GM18502 (cell line): ENCODE data around the gene SV2B.

Experiments
- ATAC-seq: cut with Tn5 transposase; IDR thresholded peaks from one replicate; pipeline ENCODE4 v1.9.1; 2021; ENCODE audit warnings: mild to moderate bottlenecking; ENCODE audit not compliant: unreplicated experiment, poor library complexity

SV2B gene

DNA sequence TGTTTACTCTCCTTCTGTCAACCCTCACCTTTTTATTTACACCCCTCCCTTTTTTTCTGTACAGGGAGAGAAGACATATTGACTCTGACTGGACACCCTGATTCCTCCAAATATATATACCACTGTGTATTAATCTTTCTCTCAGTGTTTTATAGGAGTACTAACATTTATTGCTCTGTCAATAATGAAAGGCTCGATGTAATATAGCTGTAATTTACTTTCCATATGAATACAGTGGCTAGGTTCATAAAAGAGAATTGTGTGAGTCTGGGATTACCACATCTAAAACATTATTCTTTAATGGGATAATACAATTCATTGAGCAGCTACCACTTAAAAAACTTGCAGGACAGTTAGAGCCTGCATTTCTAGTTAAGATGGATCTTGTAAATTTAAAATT lies 194.3 kb downstream of the SV2B start:
- ATAC-seq: no peak

DNA sequence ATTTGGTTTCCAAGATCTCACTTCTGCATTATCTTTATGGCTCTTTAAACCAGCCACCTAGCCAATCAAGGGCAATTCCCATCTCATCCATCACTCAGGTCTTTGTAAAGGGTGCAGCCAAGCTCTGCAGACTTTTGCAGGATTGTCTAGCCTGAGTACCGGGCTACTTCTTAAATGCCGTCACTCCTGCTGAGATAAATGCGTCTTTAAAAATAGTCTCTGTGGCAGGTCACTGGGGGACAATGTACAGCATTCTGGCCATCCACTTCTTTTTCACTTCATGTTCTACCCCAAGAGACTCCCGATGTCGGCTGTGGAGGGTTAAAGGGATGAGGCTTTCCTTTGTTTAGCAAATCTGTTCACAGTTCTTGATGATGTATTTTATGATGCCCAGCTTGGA lies 194.7 kb downstream of the SV2B start:
- no peak for ATAC-seq

DNA sequence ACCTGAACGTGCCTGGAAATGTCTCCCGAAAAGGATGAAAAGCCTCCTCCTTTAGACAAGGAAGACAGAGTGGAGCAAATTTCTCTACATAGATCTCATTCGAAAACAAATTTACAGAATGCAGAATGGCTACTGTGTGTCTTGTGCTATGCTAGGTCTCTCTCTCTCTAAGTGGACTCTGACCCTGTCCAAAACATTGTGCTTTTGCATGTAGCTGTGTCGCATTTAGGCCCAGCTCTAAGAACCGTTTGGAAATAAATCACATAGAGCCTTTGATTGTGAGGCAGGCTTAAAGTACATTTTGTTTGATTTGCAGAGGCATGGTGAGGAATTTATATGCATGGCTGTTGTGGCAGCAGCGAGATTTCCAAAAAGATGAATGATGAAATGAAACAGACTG lies 198.0 kb downstream of the SV2B start:
- ATAC-seq: no peak

DNA sequence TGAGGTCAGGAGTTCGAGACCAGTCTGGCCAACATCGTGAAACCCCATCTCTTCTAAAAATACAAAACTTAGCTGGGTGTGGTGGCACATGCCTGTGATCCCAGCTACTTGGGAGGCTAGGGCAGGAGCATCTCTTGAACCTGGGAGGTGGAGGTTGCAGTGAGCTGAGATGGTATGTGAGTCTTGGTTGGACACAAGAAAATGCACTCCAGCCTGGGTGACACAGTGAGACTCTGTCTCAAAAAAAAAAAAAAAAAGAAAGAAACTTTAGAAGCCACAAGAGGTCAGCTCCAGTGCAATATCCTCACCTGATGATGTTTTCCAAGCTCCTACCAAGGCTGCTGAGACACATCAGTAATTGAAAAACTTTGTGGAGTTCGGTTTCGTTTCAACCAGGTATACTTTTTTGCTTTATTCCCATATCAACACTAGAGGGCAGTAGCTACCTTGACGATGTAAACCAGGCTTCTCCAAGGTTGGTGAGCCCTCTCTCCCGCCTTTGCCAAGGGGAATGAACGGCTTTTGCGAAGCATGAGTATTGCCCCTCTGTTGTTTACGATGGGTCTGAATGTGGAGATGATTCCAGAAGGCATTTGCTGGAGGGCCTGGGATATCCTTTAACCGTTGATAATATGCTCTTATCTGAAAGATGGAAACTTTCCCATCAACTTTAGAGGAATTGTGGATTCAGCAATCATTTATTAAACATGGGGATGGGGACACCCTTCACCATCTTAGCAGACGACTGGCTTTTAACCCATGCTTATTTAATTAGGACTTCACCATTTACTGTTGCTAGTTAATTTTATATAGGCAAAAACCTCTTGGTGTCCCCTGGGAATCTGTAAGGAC lies 202.8 kb downstream of the SV2B start:
- ATAC-seq: peak; percentile 69

DNA sequence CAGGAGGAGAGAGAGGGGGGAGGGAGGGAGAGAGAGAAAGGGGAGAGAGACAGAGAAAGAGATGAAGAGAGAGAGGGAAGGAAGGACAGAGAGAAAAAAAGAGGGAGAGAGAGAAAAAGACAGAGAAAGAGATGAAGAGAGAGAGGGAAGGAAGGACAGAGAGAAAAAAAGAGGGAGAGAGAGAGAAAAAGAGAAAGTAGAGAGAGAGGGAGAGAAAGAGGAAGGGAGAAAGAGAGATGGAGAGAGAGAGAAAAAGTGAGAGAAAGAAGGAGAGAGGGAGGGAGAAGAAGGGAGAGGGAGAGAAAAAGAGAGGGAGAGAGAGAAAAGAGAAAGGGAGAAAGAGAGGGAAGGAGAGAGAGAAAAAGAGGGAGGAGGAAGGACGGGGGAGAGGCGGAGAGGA lies 204.2 kb downstream of the SV2B start:
- no peak for ATAC-seq

DNA sequence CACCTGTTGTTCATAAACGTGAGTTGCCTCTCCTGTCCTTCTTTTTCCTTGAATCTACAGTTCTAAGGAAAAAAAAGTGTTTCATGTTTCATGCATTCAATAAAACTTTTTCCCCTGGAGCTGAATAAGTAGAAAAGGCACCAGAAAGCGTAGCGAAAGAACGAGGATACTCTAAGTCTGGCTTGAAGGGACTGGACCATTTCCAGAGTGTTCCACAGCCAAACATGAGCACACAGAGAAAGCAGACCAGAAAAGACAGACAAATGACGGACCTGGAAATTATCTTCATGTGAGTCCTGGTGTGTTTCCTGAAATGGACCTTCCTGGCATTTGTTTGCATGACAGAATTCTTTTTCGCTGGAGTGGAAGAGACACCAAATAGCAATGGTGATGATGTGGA lies 204.7 kb downstream of the SV2B start:
- no peak for ATAC-seq

DNA sequence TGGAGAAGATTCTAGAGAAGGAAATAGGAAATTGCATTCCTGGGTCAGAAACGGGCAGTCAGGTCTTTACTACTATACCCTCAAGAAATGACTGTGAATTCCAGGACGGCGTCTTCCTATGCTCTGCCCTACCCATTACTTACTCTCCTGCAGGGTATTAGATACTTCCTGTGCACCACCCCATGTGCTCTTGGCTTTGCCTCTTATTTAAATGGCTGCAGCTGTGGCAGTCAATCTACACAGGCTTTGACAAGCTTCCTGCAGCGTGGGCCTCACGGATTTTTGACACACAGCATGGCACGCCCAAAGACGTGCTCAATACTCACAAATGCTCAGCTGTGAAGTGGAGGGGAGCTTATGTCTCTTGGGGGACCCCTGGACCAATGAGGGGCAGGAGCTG lies 206.1 kb downstream of the SV2B start:
- ATAC-seq: no peak

DNA sequence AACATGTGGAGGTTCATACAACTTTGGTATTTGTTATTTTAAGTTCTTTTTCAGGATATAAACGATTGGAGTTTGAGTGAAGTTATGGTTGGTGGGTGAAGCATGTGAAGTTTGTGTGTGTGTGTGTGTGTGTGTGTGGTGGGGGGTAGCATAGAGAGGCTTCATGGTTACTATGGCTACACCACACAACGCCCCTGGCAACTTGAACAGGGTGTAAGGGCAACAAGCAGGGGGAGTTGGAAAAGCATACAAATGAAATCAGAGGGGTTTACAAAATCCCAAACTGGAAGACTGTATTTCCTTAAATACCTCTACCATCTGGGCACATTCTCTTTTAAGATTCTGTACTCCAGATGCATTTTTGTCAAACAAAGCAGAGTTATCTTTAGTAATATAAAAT lies 207.5 kb downstream of the SV2B start:
- no peak for ATAC-seq

DNA sequence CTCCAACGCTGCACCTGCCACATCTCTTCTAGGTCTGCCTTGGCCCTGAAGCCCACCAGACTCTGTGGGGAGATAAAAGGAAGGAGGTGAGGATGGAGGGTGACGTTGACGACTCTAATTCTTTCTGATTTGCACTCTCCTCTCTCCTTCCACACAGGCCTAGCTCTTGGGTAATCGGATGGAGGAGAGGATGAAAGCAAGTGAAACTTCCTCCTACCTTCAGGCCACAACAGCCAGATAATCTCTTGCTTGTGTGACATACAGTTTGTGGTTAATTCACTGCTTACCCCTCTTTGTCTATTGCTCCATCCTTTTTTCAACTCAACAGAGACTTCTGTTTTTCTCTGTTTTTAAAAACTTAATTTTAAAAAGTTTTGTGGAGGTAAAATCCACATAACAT lies 208.1 kb downstream of the SV2B start:
- no peak for ATAC-seq

DNA sequence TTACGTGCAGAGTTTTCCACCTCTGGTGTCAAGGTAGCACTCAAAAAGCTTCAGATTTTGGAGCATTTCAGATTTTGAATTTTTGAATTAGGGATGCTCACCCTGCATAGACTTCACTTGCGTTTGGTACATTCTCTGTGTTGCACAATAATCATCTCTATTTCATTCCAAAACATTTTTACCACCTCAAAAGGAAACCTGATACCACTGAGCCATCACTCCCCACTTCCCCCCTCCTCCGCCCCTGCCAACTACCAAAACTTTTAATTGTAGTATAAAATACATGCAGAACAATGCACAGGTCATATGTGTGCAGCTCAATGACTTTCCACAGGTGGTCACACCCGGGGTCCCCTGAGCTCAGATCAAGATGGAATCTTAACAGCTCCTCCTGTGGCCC lies 208.8 kb downstream of the SV2B start:
- no peak for ATAC-seq

DNA sequence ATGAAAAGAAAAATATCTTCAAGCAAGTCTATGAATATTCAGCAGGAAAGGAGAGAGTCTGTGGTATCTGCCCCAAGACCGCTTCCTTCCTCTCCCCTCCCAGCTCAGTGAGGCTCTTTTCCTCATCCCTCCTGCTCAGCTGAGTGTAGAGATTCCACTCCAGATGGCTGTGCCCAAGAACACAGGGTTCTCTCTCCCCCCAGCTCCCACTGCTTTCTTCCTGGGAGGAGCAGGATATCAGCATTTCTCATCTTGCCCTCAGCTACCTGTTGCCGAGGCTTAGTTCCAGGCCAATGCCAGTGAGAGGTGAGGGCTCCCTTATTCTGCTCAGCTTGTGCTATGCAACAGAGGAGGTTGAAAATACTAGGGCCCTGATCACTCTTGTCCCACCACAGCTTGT lies 211.9 kb downstream of the SV2B start:
- ATAC-seq: no peak

DNA sequence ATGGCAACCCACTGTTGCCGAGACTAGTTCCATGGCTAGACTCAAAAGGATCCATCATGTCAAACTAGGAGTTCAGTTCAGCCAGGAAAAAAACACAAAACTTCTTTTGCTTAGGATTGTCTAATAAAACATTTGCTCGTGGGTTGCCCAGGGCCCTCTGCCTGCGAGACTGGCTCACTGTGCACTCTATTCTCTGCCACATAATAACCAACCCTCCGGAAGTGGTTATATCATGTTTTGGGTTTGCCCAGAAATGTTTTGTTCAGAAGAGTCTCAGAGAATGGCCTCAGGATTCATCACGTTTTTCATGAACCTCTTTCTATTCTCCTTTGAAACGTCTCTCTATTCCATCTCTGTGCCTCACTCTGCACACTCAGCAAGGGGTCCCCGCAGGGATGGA lies 216.1 kb downstream of the SV2B start:
- no peak for ATAC-seq

DNA sequence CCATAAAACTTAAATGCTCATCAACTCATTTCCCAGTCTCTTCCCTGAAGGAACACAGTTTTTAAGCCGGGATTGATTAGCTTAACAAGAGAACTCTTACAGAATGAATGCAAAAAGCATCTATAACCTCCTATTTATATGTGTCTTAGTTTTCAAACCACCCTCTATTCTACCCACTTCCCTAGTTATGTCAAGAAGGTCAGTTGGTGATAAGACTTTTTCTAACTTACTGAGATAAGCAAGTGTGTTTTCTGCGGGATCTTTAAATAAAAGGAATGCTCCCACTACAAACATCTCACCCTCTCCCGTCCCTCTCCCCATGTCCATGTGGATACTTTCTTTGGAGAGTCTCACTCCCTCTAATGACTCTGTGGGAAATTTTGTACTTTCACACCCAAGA lies 218.5 kb downstream of the SV2B start:
- no peak for ATAC-seq

DNA sequence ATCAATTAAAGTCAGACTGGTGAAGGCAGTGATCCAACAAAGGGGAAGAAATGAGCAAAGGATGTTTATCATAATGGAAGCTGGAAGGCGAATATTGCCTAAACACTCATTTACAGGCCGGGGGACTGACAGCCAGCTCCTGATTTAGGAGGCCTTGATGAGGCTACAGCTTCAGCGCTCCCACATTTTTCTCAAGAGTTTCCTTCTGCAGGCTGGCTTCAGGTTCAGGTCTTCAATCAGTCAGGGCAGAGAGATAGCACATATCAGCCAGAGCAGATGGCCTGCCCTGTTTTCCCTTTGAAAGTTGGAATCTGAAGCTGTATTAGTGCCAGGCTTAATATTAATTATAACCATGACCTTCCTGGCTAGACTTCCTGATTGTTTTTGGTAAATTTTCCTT lies 218.9 kb downstream of the SV2B start:
- ATAC-seq: no peak

DNA sequence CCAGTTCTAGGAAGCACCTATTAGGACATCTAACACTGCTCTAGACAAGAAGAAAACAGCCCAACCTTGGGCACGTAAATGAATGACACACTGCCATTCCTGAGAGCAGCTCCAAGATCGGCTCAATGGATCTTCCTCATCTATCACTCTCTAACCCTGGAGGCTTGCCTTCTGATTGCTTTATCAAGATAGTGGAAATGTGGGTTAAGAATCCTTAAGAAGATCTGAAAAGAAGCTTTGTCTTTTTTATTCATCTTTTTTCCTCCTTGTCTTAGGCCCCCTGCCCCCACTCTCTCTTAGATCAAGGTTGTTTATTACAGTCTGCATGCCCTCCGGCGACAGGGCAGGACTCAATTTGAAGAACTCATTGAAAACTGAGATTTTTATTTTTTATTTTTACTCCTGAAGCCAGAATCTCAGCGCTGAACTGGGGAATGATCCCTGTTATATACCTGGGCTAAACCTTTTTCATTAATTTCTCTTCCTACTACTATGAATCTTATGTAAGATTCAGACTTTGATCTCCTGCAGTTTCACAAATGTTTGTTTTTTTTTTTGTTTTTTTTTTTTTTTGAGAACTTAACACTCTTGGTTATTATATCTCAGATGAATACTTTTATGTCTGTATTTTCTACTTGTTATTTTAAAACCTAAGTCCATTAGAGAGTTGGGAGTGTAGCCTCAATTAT lies 219.5 kb downstream of the SV2B start:
- no peak for ATAC-seq

DNA sequence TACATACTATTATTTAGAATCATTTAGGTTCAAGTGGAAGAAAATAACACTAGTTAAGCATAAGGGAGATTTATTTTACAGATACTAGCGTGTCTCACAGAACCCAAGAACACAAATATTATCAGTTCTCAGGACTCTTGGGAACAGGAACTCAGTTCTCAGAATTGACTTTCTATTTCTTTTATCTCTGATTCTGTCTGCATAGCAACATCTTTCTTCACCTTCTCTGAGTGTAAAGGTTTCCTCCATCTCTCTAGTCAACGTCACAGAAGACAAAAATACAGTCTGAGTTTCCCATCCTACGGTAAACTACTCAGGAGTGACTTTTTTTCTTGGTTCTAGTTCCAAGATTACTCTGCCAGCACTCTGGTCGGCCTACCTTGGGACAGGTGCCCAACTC lies 220.0 kb downstream of the SV2B start:
- no peak for ATAC-seq

DNA sequence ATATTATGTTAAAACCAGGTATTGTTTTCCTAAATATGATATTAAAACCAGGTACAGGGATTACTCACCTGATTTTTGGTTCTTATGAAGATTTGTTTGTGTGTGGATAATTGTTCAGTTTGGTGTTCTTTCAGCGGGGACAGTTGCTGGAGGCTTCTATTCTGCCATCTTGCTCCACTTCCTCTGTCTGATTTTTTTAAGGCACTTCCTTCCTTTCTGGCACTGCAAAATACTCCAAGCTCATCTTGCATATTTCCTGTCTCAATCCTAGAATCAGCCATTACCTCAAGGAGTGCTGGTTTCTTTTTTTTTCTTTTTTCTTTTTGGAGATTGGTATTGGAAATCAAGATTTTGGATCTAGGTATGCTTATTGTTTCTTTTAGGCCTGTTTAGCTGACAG lies 229.9 kb downstream of the SV2B start:
- no peak for ATAC-seq

DNA sequence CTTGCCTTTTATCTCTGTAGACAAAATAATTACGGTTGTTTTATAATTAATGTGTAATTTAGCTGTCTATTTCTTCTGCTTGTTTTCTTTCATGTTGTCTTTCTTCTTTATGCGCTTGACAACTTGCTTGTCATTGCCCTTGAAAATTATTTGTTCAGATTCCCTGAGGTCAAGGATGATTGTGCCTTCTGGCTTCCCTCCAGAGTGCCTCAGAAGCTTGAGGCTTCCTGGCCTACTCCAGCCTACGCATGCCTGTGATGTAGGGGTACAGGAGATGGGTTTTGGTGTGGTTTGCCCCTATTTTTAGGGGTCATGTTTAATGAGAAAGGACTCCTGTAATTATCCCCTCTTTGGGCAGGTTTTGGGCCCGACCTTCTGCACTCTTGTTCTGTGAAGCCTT lies 231.5 kb downstream of the SV2B start:
- ATAC-seq: no peak

DNA sequence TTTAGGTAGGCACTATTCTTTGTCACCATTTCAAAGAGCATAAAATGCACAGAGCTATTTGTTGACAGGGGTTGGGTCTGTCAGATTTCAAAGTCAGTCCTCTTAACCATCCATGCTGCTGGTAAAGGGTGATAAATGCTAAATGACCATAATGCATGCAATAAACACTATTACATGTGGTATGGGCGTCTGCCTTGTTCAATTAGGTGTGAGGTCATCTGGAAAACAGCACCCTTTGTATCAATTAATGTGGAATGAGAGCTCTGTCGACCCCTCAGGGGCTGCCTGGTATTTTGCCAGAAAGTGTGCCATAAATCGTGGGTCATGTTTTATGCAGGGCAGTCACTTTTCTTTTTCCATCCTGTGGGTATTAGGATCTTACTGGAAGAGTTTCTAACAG lies 235.6 kb downstream of the SV2B start:
- ATAC-seq: no peak

DNA sequence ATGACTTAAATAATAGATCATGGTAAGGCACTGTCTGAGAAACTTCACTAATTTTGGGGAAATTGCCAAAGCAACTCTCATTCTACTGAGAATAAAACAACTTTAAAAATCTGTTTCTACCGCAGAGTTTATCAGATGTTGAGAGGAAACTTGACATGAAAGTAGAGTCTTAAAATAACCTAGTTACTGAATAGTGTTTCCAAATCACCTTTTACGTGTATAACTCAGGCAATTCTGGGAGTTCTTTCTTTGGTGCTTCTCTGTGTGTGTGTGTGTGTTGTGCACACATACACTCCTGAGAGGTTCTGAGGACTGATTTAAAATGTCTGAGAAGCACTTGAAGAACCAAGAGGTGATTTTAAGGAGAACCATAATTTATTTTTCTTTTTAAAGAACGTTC lies 236.6 kb downstream of the SV2B start:
- no peak for ATAC-seq

DNA sequence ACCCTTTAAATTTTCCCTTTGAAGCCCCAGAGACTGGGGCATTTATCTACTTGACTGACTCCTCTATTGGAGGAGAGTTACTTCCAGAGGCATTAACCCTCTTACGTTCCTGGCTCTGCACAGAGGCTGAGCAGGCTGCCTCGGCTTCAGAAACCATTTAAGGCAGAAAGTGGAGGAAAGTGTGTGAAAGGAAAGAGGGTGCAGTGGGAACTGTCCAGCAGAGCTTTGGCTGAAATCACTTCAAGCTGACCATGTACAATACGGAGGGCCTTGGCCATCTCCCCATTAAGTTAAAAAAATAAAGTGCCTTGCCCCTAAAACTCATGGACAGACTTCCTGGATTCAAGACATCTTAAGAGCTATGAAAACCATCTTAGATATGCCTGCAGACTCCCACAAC lies 238.7 kb downstream of the SV2B start:
- no peak for ATAC-seq

DNA sequence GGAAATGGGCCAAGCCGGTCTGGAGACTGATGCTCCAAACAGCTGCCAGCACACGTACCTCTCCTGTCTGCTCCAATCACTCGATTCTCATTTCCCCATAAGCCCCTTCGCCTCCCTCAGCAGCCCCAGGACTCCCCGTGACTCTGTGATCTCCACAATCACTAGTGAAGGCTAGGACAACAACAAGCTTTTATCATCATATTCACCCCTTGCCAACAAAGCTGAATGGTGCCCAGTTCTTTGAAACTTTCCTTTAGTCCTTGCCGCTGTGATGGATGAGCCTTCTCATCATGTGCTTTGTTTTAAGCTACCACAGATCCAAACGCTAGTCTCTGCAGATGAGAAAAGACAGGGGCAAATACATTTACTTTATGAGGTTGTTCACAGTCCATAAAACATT lies 242.0 kb downstream of the SV2B start:
- no peak for ATAC-seq
